Subcutaneous adipose tissue (tissue), 4 donors: ENCODE measurements around the gene MPP7. TPM values are rescaled to one million over a fixed set of nuclear protein-coding genes. Genes with fewer than 3 reads are reported as not detected.

Source experiments
- total RNA-seq, 4 donors: library from RNA; depleted of rRNA; stranded (reverse); fragments of >200 nt; gene quantifications; one replicate each; pipeline ENCODE4 v1.1.0, GENCODE V29; 2016
- TF ChIP-seq, protein P1 (sequence below): fragments of 450-650 bp; IDR thresholded peaks from one replicate; pipeline ENCODE4 v1.5.1; 2016; ENCODE audit warnings: low read depth, mild to moderate bottlenecking, control low read depth, antibody characterized with exemption, moderate library complexity

Gene MPP7
- total RNA-seq, 4 donors from 2014 or later, result 2.2 to 3.3 (median 2.5) TPM

DNA sequence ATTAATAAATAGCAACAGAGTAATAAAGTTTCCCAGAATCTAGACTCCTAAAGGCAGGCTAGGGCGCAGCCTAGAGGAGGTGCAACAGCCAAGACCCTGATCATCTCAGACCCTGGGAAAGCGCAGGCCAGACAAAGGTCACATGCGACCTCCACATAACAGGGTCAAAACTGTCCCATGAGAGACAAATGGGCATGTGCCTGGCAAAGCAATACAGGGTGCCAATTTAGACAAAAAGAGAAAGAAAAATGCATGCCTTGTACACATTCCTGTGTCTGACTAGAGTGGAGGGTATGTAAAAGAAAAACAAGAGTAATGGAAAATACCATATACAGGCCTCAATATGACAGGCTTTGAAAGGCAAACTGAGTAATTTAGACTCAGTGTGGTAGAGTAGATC, 22.2 kb downstream of the MPP7 start:
- TF ChIP-seq, protein P1, sequence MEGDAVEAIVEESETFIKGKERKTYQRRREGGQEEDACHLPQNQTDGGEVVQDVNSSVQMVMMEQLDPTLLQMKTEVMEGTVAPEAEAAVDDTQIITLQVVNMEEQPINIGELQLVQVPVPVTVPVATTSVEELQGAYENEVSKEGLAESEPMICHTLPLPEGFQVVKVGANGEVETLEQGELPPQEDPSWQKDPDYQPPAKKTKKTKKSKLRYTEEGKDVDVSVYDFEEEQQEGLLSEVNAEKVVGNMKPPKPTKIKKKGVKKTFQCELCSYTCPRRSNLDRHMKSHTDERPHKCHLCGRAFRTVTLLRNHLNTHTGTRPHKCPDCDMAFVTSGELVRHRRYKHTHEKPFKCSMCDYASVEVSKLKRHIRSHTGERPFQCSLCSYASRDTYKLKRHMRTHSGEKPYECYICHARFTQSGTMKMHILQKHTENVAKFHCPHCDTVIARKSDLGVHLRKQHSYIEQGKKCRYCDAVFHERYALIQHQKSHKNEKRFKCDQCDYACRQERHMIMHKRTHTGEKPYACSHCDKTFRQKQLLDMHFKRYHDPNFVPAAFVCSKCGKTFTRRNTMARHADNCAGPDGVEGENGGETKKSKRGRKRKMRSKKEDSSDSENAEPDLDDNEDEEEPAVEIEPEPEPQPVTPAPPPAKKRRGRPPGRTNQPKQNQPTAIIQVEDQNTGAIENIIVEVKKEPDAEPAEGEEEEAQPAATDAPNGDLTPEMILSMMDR, result no peak

DNA sequence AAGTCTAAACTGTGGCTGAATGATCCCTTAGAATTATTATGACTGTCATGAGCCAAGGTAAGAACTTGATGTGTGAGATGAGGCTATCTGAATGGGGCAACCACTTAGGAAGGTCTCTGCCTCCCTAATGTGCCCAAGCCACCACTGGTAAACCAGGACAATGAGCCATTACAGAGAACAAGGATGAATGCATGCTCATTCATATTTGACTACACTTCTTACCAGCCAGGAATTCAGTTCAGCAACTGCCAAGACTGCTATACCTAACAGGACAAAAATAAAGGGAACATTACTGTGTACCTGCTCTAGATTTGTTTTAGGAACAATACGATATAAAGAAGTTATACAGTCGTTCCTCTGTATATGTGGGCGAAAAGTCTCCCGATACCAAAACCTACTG, 23.0 kb downstream of the MPP7 start:
- TF ChIP-seq, protein P1, result no peak

DNA sequence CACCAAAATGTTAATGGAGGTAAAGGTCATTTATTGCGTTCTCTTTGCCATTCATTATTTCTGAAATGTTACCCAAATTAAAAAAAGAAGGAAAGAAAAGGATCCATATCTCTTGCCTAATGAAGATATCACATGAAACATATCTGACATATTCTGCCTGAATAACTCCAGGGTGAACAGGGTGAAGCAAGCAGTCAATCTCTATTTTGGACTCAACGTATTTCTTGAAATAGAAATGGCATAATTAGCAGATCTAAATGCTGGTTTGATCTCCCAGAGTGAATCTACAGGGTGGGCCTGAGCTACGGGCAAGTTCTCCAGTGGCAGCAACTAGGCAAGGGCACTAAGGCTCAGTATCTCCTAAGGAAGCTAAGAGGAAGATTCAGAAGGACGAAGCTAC, 24.0 kb downstream of the MPP7 start:
- TF ChIP-seq, protein P1, result no peak

DNA sequence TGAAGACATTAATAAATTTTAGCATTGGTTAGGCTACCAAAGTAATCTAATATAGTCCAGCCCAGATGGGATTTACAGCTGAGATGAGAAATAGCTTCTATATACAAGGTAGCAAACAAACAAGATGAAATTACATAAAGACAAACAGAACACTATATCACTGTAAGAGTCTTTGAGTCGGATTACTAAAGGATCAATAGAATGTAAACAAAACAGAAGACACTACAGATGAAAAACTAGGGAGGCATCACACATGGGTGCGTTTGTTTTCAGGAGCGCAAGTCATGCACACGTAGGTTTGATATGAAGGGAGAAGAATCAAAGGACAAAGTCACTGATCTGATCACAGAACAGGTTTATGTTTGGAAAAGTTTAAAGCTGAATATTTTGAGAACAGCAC, 26.5 kb downstream of the MPP7 start:
- TF ChIP-seq, protein P1, result no peak

DNA sequence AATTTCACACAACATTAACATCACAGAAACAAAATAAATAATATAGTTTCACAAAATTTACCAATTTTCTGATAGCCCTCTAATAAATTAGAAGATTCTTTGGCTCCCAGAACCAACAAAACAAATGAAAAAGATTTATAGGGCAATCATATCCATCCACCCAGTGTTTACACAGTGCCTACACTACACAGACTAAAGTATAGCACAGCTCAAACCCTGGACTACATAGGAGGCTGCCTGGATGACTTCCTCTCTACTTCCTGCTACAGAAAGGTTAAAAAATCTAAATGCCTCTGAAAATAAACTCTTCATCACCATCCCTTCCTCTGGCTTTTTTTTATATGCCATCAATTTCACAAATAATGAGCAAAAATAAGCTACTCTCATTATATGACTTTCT, 28.4 kb downstream of the MPP7 start:
- TF ChIP-seq, protein P1, result no peak

DNA sequence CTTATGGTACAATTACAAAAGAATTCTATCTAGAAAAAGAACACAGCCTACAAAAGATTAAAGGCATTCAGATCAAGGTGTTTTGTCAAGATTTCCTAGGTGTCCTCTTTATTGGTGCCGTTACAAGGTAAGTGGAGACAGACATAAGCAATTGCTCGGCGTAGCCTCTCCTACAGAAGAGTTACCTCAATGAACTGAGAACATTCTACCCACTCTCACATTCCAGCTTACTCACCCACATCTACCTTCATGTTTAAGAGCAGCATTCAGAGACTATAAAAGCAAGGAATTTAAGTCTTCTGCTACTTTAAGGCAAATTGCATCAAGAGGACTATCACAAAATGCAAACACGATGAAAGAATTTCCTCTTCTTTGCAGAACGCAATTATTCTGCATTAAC, 29.5 kb downstream of the MPP7 start:
- TF ChIP-seq, protein P1, result no peak

DNA sequence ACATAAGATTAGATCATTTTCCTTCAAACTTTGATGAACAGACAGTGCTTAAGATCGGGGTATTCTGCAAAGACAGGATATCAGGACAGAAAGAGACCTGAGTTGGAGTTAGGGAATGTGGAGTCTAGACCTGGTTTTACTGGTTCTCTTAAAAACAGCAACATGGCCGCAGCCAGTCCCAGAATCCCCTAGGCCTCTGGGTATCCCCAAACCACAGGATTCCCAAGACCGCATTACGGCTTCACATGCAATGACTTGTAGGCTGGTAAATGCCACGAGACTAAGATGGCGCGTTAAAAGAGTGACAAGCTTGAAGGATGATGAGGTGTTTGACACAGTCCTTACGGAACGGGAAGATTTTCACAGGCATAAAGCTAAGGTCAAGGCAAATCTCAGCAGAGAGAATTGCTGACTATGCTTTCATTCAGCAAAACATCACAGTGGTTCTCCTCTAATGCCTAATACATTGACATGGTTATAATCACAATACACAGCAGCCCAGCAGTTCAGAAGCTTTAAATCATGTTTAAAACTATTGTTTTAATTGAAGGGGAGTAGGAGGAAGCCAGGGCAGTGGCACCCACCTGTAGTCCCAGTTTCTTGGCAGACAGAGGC, 32.9 kb downstream of the MPP7 start:
- TF ChIP-seq, protein P1, result no peak
